Measurements from ENCODE around the gene CDH4.

CDH4 gene

DNA sequence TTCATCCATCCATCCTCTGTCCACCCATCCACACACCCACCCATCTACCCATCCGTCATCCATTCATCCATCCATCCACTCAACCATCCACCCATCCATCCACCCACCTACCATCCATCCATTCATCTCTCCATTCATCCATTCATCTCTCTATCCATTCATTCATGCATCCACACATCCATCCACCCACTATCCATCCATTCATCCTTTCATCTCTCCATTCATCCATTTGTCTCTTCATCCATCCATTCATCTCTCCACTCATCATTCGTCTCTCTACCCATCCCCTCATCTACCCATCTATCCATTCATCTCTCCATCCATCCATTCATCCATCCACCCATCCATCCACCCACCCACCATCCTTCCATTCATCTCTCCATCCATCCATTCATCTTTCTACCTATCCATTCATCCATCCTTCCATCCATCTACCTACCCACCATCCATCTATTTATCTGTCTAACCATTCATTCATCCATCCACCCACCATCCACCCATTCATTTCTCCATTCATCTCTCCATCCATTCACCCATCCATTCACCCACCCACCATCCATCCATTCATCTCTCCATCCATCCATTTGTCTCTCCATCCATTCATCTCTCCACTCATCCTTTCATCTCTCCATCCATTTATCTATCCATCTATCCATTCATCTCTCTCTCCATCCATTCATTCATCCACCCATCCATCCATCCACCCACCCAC is 538.2 kb downstream of the CDH4 start:
- DNase-seq (ENCODE audit: low spot score): no peak

- no peak for DNase-seq (ENCODE audit: low spot score)
Measured at GRCh38 chr20:61791995-61792394, 539.9 kb downstream of the CDH4 start.

GRCh38 chr20:61795669-61796630 is 543.9 kb downstream of the CDH4 start:
- no peak for DNase-seq (ENCODE audit: low spot score)

GRCh38 chr20:61796738-61797137 is 544.7 kb downstream of the CDH4 start:
- DNase-seq (ENCODE audit: low spot score): no peak

DNA sequence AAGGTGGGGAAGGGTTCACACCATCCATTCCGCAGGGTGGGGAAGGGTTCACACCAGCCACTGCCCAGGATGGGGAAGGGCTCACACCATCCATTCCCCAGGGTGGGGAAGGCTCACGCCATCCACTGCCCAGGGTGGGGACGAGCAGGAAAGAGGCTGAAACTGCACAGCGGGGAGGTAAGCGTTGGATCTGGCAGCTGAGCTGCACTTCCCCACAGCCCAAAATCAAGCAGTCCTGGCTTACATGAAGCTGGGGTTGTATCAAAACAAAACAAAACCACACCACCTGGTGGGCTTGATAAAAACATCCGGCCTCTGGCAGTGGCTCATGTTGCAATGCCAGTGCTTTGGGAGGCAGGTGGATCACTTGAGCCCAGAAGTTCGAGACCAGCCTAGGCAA is 545.1 kb downstream of the CDH4 start:
- no peak for DNase-seq (ENCODE audit: low spot score)

DNA sequence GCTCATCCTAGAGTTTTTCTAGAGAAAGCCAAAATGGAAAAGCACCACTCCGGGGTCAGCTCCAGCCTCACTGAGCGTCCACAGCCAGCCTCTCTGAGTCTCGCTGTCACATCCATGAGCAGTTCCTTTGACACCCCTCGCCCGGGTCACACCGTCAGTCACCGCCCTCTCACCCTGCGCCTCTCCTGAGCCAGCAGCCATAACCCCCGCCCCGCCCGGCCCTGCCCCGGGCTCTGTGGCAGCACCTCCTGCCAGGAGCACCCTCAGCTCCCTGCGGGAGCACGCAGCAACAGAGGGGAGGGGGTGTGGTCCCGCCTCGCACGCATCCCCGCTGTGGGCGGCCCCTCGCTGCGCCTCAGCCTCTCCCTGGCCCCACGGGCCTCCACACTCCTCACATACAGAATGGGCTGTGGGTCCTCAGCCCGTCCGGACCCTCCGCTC is 545.9 kb downstream of the CDH4 start:
- no peak for DNase-seq (ENCODE audit: low spot score)

GRCh38 chr20:61798632-61799031 is 546.6 kb downstream of the CDH4 start:
- DNase-seq (ENCODE audit: low spot score): no peak

DNA sequence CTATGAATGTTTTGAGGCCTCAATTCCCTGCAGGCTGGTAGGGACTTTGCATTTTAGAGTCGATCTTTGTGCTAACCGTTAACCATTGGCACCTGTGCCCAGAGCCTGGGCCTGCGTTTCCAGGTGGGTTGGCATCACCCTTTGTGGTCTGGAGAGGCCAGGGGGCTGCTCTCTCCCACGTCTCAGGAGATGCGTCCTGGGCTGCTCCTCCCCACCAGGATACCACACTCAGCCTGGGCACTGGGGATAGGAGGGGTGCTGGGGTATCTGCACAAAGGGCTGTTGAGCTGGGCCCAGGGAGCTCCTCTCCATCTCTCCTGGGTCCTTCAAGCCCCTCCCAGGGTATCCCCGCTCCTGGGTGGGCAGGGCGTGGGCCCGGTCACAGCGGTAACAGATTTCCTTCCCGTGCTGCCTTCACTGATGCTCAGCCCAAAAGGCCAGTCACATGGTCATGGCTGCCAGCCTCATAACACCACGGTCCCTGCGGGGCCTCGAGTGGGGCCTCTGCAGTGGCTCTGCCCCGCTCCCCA is 547.4 kb downstream of the CDH4 start:
- DNase-seq (ENCODE audit: low spot score): no peak

GRCh38 chr20:61799928-61800327 is 547.9 kb downstream of the CDH4 start:
- DNase-seq (ENCODE audit: low spot score): no peak

GRCh38 chr20:61800359-61801064 is 548.5 kb downstream of the CDH4 start:
- DNase-seq (ENCODE audit: low spot score): no peak

GRCh38 chr20:61801065-61801360 is 549.0 kb downstream of the CDH4 start:
- no peak for DNase-seq (ENCODE audit: low spot score)

DNA sequence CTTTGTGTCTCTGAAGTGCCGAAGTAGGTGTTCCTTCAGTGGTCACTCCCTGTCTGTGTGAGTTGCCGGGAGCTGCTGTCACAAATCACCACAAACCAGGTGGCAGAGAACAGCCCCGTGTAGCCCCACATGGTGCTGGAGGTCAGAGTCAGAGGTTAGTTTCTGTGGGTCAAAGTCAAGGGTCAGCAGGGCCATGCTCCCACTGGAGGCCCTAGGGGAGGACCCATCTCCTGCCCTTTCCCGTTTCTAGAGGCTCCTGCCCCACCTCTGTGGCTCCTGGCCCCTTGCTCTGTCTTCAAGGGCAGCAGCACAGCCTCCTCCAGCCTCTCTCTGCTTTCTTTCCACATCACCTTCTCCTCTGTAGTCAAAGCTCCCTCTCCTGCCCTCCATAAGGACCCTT is 549.4 kb downstream of the CDH4 start:
- DNase-seq (ENCODE audit: low spot score): no peak

GRCh38 chr20:61801857-61802442 is 549.9 kb downstream of the CDH4 start:
- no peak for DNase-seq (ENCODE audit: low spot score)

DNA sequence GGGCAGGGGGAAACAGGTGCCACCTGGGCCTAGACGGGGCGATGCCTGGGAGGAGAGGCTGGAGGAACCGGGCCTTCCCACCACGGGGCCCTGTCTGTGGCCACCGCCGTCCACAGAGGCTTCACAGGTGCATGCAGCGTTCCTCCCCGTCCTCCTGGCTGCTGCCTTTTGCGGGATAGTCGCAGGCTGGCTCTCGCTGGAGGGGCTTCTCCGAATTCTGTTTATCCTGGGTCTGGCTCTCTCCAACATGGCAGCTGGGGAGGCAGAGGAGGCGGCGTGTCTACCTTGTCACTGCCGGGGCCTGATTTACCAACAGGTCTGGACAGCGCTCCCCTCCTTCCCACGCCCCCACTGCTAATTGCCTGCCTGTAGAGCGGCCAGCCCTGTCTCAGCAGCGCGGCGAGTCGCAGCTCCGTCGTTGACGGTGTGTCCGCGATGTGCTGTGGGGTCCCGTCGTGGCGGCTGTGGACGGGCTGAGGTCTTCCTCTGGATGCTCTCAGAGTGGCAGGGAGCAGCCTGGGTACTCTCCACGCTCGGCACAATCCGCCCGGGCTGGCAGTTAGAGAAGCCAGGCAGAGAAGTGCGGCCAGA is 550.8 kb downstream of the CDH4 start:
- no peak for DNase-seq (ENCODE audit: low spot score)

GRCh38 chr20:61803416-61803914 is 551.4 kb downstream of the CDH4 start:
- DNase-seq (ENCODE audit: low spot score): no peak

DNA sequence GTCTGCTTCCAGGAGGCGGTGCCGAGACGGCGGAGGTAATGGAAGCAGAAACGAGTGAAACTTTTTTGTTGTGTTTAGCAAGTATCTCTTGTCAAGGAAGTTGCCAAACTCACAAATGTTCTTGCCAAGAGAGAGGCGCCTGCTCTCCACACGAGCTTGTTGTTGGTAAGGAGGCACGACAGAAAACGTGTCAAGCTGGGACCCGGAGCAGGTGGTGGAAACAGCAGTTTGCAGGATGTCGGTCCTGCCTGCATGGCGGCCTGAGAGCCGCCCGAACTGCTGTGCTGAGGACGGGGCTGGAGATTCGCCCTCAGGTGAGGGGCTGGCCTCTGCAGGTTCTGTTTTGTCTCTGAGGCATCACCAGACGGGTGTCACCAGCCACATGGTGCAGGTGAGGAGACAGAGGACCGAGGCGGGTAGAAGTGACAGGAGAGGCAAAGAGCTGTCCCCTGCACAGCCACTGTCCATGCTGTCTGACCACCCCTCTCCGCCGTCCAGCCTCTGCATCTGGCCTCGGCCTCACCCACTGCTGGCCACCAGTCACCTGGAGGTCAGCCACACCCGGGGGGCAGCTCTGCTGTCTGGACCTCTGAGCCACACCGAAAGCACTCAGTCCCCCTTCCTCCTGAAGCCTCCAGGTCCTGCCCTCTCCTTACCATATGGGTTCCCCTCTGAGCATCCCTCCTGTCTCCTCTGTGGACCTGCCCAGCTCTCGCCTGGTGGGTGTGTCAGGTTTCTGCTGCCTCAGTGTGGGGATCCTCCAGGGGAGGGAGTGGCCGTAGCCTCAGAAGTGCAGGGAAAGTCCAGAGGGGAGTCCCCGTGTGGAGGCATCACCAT is 552.1 kb downstream of the CDH4 start:
- no peak for DNase-seq (ENCODE audit: low spot score)

DNA sequence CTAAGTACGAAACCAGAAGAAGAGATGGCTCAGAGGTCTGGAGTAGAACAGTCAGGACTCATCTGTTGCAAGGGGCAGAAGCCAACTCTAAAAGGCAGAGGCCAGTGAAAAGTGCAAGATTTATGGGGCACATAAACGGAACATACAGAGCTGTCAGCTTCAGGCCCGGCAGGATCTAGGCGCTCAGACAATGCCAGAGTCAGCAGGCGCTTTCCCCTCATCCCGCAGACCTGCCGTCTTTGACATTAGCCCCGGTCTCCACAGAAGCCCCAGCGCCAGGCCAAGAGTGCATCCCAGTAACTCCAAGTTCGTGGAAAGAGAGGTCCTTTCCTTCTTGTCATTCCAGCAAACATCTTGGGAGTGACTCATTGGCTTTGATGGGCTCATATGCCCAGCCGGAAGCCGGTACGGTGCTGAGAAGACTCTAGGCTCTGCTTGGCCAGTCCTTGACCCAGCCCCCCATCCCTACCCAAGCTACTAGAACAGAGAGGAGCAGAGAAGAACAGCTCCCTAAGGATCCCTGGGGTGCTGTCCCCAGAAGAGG is 552.8 kb downstream of the CDH4 start:
- no peak for DNase-seq (ENCODE audit: low spot score)

GRCh38 chr20:61805365-61805764 is 553.3 kb downstream of the CDH4 start:
- DNase-seq (ENCODE audit: low spot score): no peak

GRCh38 chr20:61805781-61806180 is 553.7 kb downstream of the CDH4 start:
- DNase-seq (ENCODE audit: low spot score): no peak

DNA sequence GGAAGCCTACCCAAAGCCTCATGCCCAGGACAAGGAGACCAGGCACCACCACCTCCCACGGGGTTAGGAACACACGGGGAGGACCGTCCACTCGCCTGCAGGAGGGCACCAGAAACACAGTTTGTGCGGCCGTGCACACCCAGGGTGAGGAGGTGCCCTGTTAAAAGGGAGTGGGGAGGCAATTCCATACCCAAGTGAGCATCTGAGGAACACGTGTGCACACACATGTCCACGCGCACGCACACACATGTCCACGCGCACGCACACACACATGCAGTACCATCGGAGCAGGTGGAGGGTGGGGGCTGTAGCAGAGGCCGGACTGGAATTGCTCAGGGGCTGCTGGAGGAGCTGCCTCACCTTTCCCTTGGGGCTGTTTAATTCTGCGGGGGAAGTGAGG is 554.3 kb downstream of the CDH4 start:
- no peak for DNase-seq (ENCODE audit: low spot score)
